ENCODE data around the gene PDE4B. TPM values are rescaled to one million over a fixed set of nuclear protein-coding genes. Genes with fewer than 3 reads are reported as not detected.
"Not testable (repeated sequence)": the region's sequence is repeated elsewhere in the genome, so short reads cannot be mapped to it uniquely, and the experiment has no call there.

The PDE4B gene
- total RNA-seq, 2 donors from 2014 or later, result 1.6 to 12.2 TPM

GRCh38 chr1:66316464-66317247 lies 524.0 kb downstream of the PDE4B start:
- H3K4me1 ChIP-seq, result peaks cover 19% of the 10 kb centered on the region
- ATAC-seq (peak; percentile 65), DNase-seq (no peak)
- peak overlapping the region in 3 of 4 donors; percentile 35 to 56 (median 51) for H3K27ac ChIP-seq
- WGBS, 2 donors, result 3 to 10% methylated on average over 3 of the region's 3 CpGs
- H3K4me3 ChIP-seq, result no peak overlapping the region
- H3K9me3 ChIP-seq, result no peaks in the 10 kb centered on the region
- no peaks in the 10 kb centered on the region for H3K36me3 ChIP-seq (replicated peaks in 1 of 2; ENCODE audit: insufficient read depth in 1 of 2, low read depth in 2 of 2)
- no peaks in the 10 kb centered on the region for H3K27me3 ChIP-seq
- intact Hi-C loops (cut with DNase I), result no loop called here
- TF ChIP-seq CTCF (IDR thresholded peaks at IDR 0.05) (no peak), POLR2A (IDR thresholded peaks at IDR 0.05) (no peak)

GRCh38 chr1:66317248-66317515 lies 524.5 kb downstream of the PDE4B start:
- TF ChIP-seq POLR2A (IDR thresholded peaks at IDR 0.05) (no peak), CTCF (IDR thresholded peaks at IDR 0.05) (no peak)
- Histone ChIP-seq H3K36me3 (replicated peaks in 1 of 2; ENCODE audit: insufficient read depth in 1 of 2, low read depth in 2 of 2) (no peaks in the 10 kb centered on the region), H3K4me1 (peaks cover 19% of the 10 kb centered on the region), H3K27me3 (no peaks in the 10 kb centered on the region), H3K27ac (peak overlapping the region in 3 of 4 donors; percentile 35 to 56 (median 51)), H3K4me3 (no peak overlapping the region), H3K9me3 (no peaks in the 10 kb centered on the region)
- WGBS, 2 donors, result 87 to 96% methylated on average over 1 of the region's 1 CpG
- no peak for DNase-seq
- intact Hi-C loops (cut with DNase I), result no loop called here
- ATAC-seq, result no peak

GRCh38 chr1:66320231-66320630 lies 527.5 kb downstream of the PDE4B start:
- WGBS, 2 donors, result 28 to 33% methylated on average over 1 of the region's 1 CpG
- DNase-seq (no peak), ATAC-seq (no peak)
- H3K27me3 ChIP-seq, result no peaks in the 10 kb centered on the region
- H3K27ac ChIP-seq, result no peak overlapping the region
- no peaks in the 10 kb centered on the region for H3K36me3 ChIP-seq (replicated peaks in 1 of 2; ENCODE audit: insufficient read depth in 1 of 2, low read depth in 2 of 2)
- no peak for TF ChIP-seq POLR2A (IDR thresholded peaks at IDR 0.05)
- TF ChIP-seq CTCF (IDR thresholded peaks at IDR 0.05), result no peak
- intact Hi-C loops (cut with DNase I), result no loop called here
- no peak overlapping the region for H3K4me3 ChIP-seq
- peaks cover 19% of the 10 kb centered on the region for H3K4me1 ChIP-seq
- H3K9me3 ChIP-seq, result no peaks in the 10 kb centered on the region

- H3K27me3 ChIP-seq; intact Hi-C loops (cut with DNase I); H3K9me3 ChIP-seq; H3K36me3 ChIP-seq (replicated peaks in 1 of 2; ENCODE audit: insufficient read depth in 1 of 2, low read depth in 2 of 2); H3K4me1 ChIP-seq; DNase-seq; H3K27ac ChIP-seq; ATAC-seq; H3K4me3 ChIP-seq: not testable (repeated sequence)
- WGBS, 2 donors, result 77 to 79% methylated on average over 2 of the region's 2 CpGs
Measured at GRCh38 chr1:66322462-66322861, 529.8 kb downstream of the PDE4B start.

- intact Hi-C loops (cut with DNase I), result no loop called here
Measured at GRCh38 chr1:66323958-66324625, 531.4 kb downstream of the PDE4B start.

More at GRCh38 chr1:66323958-66324625, 531.4 kb downstream of the PDE4B start:
- TF ChIP-seq CTCF (IDR thresholded peaks at IDR 0.05), result no peak
- no peak for TF ChIP-seq POLR2A (IDR thresholded peaks at IDR 0.05)
- Histone ChIP-seq H3K9me3 (no peaks in the 10 kb centered on the region), H3K27ac (no peak overlapping the region), H3K27me3 (no peaks in the 10 kb centered on the region), H3K4me3 (no peak overlapping the region), H3K4me1 (no peaks in the 10 kb centered on the region), H3K36me3 (replicated peaks in 1 of 2; ENCODE audit: insufficient read depth in 1 of 2, low read depth in 2 of 2) (no peaks in the 10 kb centered on the region)
- WGBS, 2 donors, result 75 to 84% methylated on average over 3 of the region's 3 CpGs
- ATAC-seq (no peak), DNase-seq (no peak)

Measured in body of pancreas (tissue), 4 donors.